DMS79 (cell line): Measurements from ENCODE around the gene RNF43.
"Not testable (repeated sequence)": the region's sequence is repeated elsewhere in the genome, so short reads cannot be mapped to it uniquely, and the experiment has no call there.

ENCODE experiments used
- DNase-seq: peaks from one replicate; lab custom pipeline; 2025; lab: John Stamatoyannopoulos, UW

RNF43 gene

DNA sequence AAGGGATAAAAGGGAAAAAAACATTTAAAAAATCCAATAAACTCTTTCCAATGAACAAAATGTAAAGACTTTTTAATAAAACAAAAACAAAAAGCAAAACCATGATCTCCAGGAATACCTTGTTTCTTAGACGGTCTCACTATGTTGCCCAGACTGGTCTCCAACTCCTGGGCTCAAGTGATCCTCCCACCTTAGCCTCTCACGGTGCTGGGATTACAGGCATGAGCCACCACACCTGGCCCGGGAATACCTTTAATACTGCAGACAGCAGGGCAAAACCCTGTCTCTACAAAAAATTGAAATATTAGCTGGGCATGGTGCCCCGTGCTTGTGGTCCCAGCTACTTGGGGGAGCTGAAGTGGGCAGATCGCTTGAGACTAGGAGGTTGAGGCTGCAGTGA lies 7.9 kb downstream of the RNF43 start:
- no peak for DNase-seq

DNA sequence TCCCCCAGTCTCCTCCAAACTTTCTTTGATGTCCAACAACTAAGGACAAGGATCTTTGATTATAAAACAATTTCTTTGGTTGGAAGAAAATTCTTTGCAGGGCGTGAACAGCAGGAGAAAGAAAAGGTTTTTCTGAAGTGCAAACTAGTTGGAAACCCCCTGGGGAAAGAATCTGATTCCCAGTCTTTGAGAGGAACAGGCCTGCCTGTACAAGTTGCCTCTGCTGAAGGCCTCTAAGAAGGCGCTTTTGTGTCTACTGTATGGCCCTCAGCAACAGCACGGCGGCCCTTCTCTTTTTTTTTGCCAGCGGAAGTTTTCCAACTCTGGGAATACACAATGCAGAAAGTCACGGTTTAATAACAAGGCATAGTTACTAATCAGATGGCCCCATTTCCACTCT lies 14.0 kb downstream of the RNF43 start:
- DNase-seq, result peak; percentile 35

DNA sequence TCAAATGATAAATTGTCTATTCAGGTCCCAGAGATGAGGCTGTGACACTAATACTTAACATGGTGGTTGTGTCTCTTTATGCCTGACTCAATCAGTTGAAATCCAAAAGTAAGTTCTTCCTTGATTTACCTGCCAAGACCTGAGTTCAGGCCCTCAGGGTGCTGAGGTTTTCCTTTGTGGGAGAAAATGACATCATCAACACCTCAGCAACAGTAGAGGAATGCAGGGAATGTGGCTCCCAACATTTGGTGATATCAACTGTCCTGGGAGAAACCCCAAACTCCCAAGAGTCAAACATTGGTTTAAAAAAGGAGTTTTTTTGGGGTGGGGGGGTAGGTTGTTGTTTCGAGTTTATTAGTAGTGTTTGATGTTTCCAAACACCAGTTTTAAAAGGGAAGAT lies 14.7 kb downstream of the RNF43 start:
- no peak for DNase-seq

DNA sequence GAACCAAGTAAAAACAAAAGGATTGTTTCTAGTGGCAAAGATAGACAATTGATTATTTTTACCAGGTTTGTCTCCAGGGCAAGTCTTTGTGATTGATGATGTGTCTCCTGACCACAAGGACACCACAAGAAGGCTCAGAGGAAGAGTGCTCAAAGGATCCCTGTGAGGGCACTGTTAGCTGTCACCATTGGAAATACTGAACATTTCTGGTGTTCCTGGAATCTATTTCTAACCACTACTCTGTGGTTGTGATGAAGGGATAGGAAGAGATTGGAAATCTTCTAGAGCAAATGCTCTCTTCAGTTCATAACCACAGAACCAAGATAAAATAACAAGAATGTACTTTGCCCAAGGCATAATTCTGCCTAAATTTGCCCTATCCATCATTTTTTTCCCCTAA lies 15.3 kb downstream of the RNF43 start:
- no peak for DNase-seq

DNA sequence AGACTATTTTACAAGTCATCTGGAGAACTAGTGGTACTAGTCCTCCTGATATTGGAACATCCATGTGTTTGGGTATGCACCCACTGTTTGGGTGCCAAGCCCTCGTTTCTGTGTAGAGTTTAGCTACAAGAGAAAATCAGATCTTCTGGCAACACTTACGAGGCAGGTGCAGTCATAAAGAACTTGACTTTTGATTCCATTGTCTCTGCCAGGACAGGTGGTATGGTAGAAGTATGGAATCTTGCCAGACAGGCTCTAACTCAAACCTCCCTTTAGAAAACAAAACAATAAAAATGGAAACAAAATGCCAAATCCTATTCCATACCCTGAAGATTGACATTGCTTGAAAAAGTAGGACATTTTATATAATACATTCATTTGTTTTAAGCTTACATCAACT lies 16.0 kb downstream of the RNF43 start:
- DNase-seq, result peak; percentile 15

DNA sequence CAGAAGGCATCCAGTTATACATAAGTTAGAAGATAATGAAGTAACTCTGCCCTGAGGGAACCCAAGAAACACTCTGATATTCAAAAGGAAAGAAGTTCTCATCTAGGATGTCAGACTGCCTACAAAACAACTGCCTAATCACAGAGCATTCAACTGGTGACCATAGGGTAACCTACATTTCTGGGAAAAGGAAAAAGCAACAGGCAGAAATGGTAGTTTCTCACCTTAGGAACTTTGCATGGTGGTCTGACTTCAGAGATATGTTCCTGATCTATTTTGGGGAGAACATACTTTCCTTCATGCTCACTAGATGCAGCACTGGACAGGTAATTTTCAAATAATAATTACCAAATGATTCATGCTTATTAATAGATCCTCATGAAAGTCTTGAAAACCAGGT lies 16.5 kb downstream of the RNF43 start:
- DNase-seq, result no peak

DNA sequence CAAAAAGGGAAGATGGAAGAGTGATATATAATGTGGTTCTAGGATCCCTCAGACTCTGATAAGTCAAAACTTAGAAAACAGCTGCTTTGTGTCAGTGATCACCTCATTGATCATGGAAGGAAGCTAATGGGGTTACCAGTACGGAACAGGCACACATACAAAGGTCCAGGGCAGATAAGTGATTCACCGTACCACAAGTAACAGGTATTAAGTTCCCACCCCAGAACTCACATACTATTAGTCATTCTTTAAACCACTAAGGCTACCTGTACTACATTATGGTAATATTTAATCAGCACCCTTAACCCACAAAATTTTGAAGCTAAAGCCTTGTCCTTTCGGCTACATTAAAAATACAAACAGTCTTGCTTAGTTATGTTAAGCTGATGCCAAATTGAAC lies 17.4 kb downstream of the RNF43 start:
- no peak for DNase-seq

DNA sequence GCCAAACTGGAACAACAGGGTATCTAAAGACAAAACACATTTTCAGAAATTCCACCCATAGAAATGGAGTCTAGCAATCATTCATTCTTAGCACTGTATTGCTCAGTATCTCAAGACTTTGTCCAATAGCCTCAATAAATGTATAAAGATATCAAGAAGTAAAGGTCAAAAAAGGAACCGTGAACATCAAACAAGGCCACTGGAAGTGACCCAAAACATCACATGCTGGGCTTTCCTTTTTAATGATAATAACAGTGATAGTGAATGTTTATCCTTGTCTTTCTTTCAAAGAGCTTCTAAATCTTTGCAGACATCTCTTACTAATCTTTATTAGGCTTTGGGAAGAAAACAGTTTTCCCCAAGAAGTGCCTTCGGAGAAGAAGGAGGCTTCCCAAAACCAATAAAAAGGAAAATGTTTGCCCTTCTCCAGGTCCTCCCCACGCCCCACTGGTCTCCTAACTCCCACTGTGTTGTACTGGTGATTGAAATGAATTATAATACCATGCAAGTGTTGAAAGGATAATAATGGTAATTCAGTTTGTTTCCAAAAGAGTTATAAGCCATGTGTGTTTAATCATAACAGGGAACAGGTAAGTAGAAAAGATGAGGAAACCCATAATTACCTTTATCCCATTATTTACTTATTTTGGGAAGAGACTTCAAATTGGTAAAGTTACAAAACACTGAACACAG lies 18.6 kb downstream of the RNF43 start:
- no peak for DNase-seq

DNA sequence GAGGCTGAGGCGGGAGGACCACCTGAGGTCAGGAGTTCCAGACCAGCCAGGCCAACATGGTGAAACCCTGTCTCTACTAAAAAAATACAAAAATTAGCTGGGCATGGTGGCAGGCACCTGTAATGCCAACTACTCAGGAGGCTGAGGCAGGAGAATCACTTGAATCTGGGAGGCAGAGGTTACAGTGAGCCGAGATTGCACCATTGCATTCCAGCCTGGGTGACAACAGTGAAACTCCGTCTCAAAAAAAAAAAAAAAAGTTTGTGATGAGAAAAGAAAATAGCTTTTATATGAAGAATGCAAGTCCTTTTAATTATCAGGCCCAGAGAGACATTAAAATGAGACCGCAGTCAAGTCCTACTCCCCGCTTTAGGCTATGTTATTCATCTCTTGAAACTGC lies 19.9 kb downstream of the RNF43 start:
- not testable (repeated sequence) for DNase-seq

DNA sequence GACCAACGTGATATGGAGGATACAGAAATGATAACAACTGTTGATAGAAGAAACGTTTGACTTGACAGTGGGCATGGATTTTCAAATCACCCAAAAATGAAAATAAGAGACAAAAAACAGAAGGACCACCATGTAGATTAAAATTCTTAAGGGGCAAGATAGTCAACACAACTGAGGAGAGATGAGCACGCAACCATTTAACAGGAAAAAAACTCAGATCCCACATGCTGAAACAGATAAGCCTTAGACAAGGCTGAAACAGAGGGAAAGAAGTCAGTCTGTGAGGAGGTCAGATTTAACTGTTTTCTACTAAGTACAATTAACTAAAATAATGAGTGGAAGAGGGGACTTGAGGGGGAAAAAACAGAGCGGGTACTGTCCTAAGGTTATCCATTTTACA lies 21.2 kb downstream of the RNF43 start:
- DNase-seq, result no peak

DNA sequence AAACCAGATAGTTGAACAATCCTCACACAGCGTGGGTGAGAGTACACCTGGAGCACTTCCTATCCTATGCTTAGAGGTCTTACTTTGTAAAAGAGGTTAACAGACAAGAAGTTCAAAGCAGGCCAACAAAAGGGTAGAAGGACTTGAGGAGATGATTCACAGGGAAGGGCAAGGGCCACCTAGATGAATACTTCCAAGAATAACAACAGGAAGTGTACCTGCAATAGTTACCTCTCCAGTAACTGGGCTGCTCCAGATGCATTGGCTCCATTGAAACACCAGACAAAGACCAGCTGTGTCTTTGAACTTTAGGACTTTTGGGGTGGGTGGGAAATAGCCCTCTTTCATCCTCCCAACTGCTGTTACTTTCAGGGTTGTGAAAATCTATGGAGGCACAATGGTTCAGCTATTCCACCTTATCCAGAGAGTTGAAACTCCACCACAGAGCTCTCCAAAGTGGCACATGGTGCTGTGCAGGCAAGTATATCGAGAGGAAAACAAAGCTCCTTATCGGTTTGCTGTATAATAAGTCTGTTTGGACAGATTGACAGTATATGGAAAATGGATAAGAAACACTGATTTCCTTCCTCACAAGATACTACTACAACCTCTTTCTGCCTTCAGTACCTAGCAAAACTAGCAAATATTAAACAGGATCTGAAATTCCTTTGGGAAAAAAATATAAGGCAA lies 22.7 kb downstream of the RNF43 start:
- no peak for DNase-seq

DNA sequence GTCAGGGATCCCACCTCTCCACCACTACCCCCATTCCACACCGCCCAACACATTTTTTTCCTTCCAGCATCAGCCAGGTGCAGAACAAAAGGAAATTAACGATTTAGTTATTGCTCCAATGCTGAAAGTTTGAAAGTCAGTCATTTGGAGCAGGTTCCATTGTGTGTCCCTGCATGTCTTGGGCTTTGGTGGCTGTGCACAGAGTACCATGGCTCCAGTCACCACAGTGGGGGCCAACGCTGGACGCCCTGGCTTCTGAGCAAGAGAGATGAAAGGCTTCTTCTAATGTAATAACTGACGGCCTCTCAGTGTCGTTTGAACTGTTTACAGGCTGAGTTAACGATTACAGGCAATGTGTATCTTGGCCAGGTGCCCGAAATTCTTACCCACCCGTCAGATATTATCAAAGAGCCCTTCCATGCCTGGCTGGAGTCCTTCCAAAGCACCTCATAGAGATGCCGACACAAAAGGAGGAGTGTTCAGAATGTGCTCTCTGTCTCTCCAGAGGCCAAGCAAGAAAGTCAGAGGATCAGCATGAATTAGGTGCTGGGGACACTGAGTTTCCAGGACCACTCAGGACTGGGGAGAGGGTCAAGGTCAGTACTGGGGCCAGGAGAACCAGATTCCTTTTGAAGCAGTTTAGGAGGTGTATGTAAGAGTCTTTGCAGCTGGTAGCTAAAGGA lies 25.9 kb downstream of the RNF43 start:
- DNase-seq, result peak; percentile 80

DNA sequence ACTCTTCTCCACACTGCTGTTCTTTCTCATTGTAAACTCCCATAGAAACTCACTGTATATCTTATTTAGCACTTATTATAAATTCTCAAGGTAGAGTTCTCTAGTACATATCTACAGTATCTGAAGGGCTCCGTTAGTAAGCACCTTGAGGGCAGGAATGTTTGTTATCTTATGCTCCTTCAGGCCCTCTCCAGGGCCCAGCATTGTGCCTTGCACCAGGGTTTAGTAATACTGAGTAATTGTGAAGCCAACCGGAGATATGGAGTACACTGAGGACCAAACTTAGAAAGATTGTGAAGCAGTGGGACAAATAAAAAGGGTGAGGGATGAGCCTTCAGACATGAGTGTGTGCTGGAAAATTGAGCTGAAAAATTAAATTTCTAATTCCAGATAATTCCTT lies 26.4 kb downstream of the RNF43 start:
- DNase-seq, result no peak

DNA sequence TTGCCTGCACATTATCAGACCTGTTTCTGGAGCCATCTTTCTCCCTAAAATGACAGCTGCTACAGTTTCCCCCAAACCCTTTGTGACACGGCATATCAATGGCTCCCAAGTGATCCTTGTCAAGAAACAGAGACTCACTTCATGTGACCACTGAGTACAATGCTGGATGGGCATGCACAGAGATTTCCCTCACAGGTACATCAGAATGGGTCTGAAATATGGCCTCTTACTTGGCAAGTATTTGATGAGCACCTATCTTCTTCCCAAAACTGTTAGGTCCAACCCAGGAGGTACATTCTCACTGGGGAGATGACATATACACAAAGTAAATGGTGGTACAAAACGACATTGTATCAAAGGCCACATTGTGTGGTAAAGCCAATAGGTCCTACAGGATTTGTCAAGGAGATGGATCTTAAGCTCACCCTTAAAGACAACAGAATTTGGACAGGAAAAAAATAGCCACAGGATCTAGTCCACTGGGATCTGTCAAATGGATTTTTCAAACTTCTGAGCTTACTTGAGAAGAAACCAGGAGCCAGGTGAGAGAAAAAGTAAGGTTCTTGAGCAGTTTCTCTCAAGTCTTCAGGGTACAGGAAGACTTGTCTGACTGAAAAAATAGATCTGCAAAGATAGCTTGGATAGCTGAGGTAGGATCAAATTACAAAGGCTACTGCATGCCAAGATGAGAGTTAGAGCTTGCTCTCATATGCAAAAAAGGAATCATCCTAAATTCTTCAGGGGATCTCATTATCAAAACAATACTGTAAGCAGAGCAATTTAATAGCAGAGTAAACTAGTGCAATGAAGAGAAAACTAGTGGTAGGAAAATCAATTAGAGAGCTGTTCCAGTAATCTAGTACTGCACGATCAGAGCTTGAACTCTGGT lies 28.8 kb downstream of the RNF43 start:
- no peak for DNase-seq

DNA sequence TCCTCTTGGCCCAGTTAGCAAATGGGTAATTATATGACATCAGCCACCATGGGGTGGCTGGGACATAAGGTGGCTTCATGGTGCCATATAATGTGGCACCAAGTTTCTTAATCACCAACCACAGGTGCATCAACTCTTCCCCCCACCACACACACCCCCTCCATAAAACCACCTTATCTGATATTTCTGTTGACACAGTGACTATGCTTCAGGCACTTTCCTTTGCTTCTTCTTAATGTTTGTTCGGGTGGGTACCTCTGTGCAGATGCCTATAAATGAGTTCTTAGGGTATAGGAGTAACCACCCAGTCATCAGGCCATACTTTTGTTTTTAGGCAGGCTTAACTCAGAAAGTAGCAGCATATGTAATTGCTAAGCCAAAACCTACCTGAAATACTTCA lies 29.5 kb downstream of the RNF43 start:
- DNase-seq, result no peak

DNA sequence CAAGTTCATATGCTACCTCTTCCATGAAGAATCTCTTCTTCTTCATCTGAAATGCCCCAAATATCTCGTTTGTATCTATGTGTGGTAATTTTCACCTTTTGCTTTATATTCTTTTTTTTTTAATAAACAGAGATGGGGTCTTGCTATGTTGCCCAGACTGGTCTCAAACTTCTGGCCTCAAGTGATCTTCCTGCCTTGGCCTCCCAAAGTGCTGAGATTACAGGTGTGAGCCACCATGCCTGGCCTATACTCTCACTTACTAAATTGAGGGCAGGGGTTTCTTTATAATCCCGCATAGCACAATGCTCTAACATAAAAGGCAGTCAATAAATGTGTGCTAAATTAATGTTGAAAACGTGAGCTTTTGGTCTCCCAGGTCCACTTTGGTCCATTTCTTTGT lies 30.6 kb downstream of the RNF43 start:
- no peak for DNase-seq

DNA sequence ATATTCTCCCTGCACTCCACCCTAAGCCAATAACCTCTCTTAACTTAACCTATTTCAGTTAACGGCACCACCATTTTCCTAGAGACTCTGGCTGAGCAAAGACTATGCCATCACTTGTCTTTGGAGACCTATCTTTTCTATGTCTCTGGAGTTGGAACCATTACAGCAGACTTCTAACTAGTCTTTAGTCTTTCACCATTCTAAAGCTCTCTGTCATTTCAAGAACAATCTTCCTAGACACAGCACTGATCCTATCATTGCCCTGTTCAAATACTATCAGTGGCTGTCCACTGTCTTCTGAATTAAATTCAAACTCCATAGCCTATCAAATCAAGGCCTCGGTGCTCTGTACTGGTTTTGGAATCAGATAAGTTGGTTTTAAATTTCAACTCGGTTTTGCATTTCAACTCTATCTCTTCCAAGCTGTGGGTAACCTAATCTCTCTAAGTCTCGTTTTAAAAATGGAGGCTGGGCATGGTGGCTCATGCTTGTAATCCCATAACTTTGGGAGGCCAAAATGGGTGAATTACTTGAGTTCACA lies 31.9 kb downstream of the RNF43 start:
- DNase-seq, result no peak

DNA sequence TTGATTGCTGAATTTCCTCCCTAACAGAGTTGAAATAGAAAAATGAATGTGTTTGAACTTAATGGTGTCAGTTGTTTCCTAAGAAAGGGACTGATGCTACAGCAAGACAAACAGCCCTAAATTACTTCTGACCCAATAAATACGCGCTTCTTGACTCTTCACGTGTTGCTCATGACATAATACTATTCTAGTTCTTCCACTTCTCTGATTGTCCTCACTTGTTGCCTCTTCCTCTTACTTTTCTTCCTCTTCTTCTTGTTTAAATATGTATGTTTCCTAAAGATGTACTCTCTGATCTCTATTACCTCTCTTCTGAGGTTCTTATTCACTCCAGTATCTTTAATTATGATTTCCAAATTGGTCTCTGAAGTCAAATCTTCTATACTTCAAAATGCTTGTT lies 32.4 kb downstream of the RNF43 start:
- no peak for DNase-seq

DNA sequence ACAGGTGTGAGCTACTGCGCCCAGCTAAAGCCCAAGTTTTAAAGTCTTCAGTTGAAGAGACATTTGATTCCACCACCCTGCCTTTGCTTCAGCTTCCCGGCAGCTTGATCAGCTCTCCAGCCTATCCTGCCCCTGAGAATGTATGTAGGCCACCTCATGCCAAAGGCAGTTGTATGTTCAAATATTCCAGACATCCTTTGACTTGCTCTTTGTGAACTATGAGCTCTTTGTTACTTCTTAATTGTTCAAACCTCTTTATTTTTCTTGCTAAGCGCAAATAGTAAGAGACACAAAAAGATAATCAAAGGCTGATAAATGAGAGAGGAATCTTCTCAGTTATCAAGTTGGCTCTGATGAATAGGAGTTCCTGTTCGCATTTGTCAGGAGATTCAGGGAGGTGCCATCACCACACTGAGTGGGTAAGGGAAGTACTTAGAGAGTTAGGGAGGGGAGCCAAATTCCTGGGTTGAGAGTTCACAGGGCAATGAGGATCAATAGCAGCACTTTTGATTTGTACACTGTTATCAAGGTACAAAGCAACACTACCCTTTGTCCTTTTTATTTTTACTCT lies 33.4 kb downstream of the RNF43 start:
- no peak for DNase-seq

DNA sequence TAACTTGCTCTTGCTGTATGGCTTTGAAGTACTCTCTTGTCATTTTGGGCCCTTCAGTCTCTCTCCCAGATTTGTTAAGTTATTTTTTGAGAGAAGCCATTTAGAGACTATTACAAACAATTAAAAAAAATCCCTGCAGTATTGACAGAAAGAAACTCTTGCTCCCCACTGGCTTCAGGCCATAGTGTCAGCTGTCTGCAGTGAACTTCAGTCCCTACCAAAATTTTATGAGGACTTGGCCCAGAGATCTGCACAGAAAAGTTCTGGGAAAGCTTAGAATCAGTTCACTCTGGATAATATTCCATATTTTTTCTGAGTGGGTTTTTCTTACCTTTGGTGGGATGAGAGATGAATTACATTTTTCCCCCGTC lies 34.5 kb downstream of the RNF43 start:
- DNase-seq, result no peak

DNA sequence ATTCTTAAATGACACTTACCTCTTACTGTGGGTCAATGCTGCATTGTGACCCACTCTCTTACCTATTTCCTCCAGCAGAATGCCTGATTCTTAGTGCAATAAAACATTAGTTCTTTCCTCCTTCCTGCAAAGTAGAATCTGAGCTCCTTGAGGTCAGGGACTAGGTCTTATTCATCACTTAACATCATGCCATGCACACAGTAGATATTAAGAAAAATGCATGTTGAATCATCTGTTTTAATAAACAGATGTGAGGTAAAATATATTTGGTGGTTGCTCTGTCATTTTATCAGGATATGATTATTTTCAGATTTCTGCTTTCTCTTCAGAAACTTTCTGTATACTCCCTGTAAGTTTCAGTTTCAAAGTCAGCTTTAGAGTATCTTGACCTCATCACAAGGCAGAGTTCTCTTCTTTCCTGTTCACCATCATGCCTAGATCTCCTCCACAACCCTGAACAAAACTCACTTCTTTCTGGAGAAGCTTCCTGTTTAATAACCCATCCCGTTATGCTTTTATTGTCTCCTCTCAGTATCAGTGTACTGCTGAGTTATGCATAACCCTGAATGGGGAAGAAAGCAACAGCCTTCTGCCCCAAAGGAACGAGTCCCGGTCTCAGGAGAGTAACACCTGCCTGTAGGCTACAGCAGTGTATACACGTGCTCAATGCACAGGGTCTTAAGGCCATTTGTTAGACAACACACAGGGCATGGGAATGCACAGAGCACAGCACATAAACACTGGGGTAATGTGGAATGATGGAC lies 35.0 kb downstream of the RNF43 start:
- DNase-seq, result no peak
